Measurements from ENCODE around the gene OR2T10. TPM values are rescaled to one million over a fixed set of nuclear protein-coding genes. Genes with fewer than 3 reads are reported as not detected.

Gene OR2T10
- polyA plus RNA-seq, 3 donors, result not detected

DNA sequence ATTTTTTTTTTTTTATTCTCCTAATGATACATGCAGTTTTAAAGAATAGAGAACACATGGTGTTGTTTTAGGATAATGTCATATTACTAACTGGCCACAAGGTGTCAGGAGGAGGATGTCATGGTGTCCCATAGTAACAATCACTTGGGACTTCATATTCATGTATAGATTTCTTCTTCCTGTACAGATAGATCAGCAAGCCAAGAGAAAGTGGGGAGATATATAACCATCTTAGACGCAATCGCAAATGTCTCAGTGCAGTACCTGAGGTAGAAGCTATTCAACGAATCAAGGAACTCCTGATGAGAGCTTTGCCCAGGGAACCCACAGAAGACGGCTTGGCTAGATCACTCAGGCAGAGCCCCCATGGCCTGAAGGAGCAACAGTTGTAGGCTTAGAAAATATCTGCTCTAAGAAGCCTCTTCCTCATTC, 25.1 kb upstream of the OR2T10 start:
- peak overlapping the region; percentile 36 for H2AFZ ChIP-seq (ENCODE audit: insufficient read depth, low read depth, low read length, poor library complexity, severe bottlenecking)
- H3K9me3 ChIP-seq (replicated peaks in 1 of 2; ENCODE audit: control insufficient read depth in 1 of 2, insufficient read depth in 1 of 2, low read length in 2 of 2), result no peaks in the 10 kb centered on the region
- no peak overlapping the region for H3K4me3 ChIP-seq (replicated peaks in 1 of 3; ENCODE audit: low read depth in 2 of 3, low read length in 3 of 3)
- Mint-ChIP-seq H3K9me3 (no peaks in the 10 kb centered on the region), H3K4me3 (no peak overlapping the region), H3K4me1 (no peaks in the 10 kb centered on the region), H3K27ac (no peak overlapping the region), H3K36me3 (no peaks in the 10 kb centered on the region), H3K27me3 (ENCODE audit: low read depth in 3 of 3) (no peaks in the 10 kb centered on the region)
- H3K79me2 ChIP-seq (ENCODE audit: insufficient read depth, low read length), result no peaks in the 10 kb centered on the region
- no peak overlapping the region for H3K27ac ChIP-seq (ENCODE audit: low read depth in 1 of 2, low read length in 2 of 2)
- DNase-seq, result peak; percentile 30 to 56 (median 40)
- intact Hi-C loops (cut with micrococcal nuclease), result loop anchor here (5.0 kb wide), 1 partner anchor 185 kb away; no protein-coding TSS in a partner anchor
- WGBS (ENCODE audit: insufficient coverage), result 57% methylated on average over 3 of the region's 4 CpGs
- no peaks in the 10 kb centered on the region for H3K36me3 ChIP-seq (replicated peaks in 1 of 2; ENCODE audit: control insufficient read depth in 1 of 2, insufficient read depth in 2 of 2, low read length in 2 of 2)
- no peaks in the 10 kb centered on the region for H4K20me1 ChIP-seq (ENCODE audit: insufficient read depth, low read length)
- H3K9ac ChIP-seq (ENCODE audit: insufficient read depth, low read length, poor library complexity, severe bottlenecking), result no peak overlapping the region
- no peaks in the 10 kb centered on the region for H3K27me3 ChIP-seq (ENCODE audit: control insufficient read depth in 2 of 2, insufficient read depth in 2 of 2, low read length in 2 of 2)
- no peak overlapping the region for H3K4me2 ChIP-seq (replicated peaks; ENCODE audit: extremely low read depth, low read length, poor library complexity, severe bottlenecking)
- no peaks in the 10 kb centered on the region for H3K4me1 ChIP-seq (ENCODE audit: control insufficient read depth in 1 of 2, insufficient read depth in 2 of 2, low read length in 2 of 2)
- TF ChIP-seq, protein P1, sequence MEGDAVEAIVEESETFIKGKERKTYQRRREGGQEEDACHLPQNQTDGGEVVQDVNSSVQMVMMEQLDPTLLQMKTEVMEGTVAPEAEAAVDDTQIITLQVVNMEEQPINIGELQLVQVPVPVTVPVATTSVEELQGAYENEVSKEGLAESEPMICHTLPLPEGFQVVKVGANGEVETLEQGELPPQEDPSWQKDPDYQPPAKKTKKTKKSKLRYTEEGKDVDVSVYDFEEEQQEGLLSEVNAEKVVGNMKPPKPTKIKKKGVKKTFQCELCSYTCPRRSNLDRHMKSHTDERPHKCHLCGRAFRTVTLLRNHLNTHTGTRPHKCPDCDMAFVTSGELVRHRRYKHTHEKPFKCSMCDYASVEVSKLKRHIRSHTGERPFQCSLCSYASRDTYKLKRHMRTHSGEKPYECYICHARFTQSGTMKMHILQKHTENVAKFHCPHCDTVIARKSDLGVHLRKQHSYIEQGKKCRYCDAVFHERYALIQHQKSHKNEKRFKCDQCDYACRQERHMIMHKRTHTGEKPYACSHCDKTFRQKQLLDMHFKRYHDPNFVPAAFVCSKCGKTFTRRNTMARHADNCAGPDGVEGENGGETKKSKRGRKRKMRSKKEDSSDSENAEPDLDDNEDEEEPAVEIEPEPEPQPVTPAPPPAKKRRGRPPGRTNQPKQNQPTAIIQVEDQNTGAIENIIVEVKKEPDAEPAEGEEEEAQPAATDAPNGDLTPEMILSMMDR (IDR thresholded peaks at IDR 0.05), result peak; percentile 58

DNA sequence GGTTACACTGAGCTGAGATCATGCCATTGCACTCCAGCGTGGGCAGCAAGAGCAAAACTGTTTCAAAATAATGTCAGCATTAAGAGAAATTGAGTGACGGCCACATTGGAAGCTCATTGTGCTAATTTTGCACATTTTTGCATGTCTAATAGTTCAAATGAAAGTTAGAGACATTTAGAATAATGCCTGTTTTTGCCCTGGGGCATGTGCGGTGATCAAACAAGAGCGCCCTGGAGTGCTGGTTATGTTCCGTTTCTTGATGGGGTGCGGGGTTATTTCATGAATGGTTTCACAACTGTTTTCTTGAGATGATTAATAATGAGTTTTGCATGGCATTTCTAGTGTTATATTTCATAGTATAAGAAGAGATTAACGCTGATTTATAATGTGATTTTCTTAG, 24.3 kb upstream of the OR2T10 start:
- Histone ChIP-seq H3K36me3 (replicated peaks in 1 of 2; ENCODE audit: control insufficient read depth in 1 of 2, insufficient read depth in 2 of 2, low read length in 2 of 2) (no peaks in the 10 kb centered on the region), H3K9me3 (replicated peaks in 1 of 2; ENCODE audit: control insufficient read depth in 1 of 2, insufficient read depth in 1 of 2, low read length in 2 of 2) (no peaks in the 10 kb centered on the region), H3K9ac (ENCODE audit: insufficient read depth, low read length, poor library complexity, severe bottlenecking) (no peak overlapping the region), H3K4me2 (replicated peaks; ENCODE audit: extremely low read depth, low read length, poor library complexity, severe bottlenecking) (no peak overlapping the region), H3K4me3 (replicated peaks in 1 of 3; ENCODE audit: low read depth in 2 of 3, low read length in 3 of 3) (no peak overlapping the region), H3K4me1 (ENCODE audit: control insufficient read depth in 1 of 2, insufficient read depth in 2 of 2, low read length in 2 of 2) (no peaks in the 10 kb centered on the region), H3K27me3 (ENCODE audit: control insufficient read depth in 2 of 2, insufficient read depth in 2 of 2, low read length in 2 of 2) (no peaks in the 10 kb centered on the region), H3K27ac (ENCODE audit: low read depth in 1 of 2, low read length in 2 of 2) (no peak overlapping the region), H4K20me1 (ENCODE audit: insufficient read depth, low read length) (no peaks in the 10 kb centered on the region), H3K79me2 (ENCODE audit: insufficient read depth, low read length) (no peaks in the 10 kb centered on the region), H2AFZ (ENCODE audit: insufficient read depth, low read depth, low read length, poor library complexity, severe bottlenecking) (no peak overlapping the region)
- intact Hi-C loops (cut with micrococcal nuclease), result loop anchor here (5.0 kb wide), 1 partner anchor 186 kb away; no protein-coding TSS in a partner anchor
- Mint-ChIP-seq H3K27ac (no peak overlapping the region), H3K9me3 (no peaks in the 10 kb centered on the region), H3K4me1 (no peaks in the 10 kb centered on the region), H3K36me3 (no peaks in the 10 kb centered on the region), H3K4me3 (no peak overlapping the region), H3K27me3 (ENCODE audit: low read depth in 3 of 3) (no peaks in the 10 kb centered on the region)
- TF ChIP-seq, protein P1 (IDR thresholded peaks at IDR 0.05), result no peak
- no peak for DNase-seq
- WGBS (ENCODE audit: insufficient coverage), result 92% methylated on average over 4 of the region's 7 CpGs

Measured in CD14-positive monocyte (primary cell).